Activated CD8-positive, alpha-beta T cell treated with anti-CD3 and anti-CD28 coated beads for 36 hours (primary cell): ENCODE results near the gene KLK2. TPM values are rescaled to one million over a fixed set of nuclear protein-coding genes. Genes with fewer than 3 reads are reported as not detected.

Experiments
- ATAC-seq: fragments of 200-7000 bp; cut with Tn5 transposase; one replicate; pipeline ENCODE4 v1.10.0; 2021; ENCODE audit warnings: mild to moderate bottlenecking, moderate library complexity
- CTCF ChIA-PET: fragments of 350-600 bp; sonication (Branson Sonifier 250); formaldehyde crosslinking; loops from one replicate; lab custom pipeline; 2021; ENCODE audit warnings: antibody characterized with exemption; lab: Charles Lee
- POLR2A ChIA-PET: fragments of 350-600 bp; sonication (Branson Sonifier 250); formaldehyde crosslinking; loops from one replicate; lab custom pipeline; 2021; ENCODE audit warnings: antibody characterized with exemption; lab: Charles Lee
- DNase-seq: peaks from one replicate; pipeline ENCODE4 v3.0.0-alpha.2; 2020
- H3K27ac Mint-ChIP-seq: one replicate; pipeline ENCODE4 v1.8.0; 2021; ENCODE audit warnings: mild to moderate bottlenecking, mixed read lengths
- H3K27me3 Mint-ChIP-seq: one replicate; pipeline ENCODE4 v1.8.0; 2021; ENCODE audit warnings: mixed read lengths
- H3K36me3 Mint-ChIP-seq: one replicate; pipeline ENCODE4 v1.8.0; 2021; ENCODE audit warnings: low read depth, mixed read lengths
- H3K4me1 Mint-ChIP-seq: one replicate; pipeline ENCODE4 v1.8.0; 2021; ENCODE audit warnings: low read depth, mixed read lengths
- H3K4me3 Mint-ChIP-seq: one replicate; pipeline ENCODE4 v1.8.0; 2021; ENCODE audit warnings: mild to moderate bottlenecking, moderate library complexity, mixed read lengths
- H3K9me3 Mint-ChIP-seq: one replicate; pipeline ENCODE4 v1.8.0; 2021; ENCODE audit warnings: mixed read lengths
- CTCF ChIP-seq: fragments of 200-600 bp; IDR thresholded peaks from one replicate; pipeline ENCODE4 v1.8.0; 2022; ENCODE audit warnings: antibody characterized with exemption, mild to moderate bottlenecking
- intact Hi-C: fragments of 100-400 bp; cut with micrococcal nuclease; formaldehyde crosslinking; loops from one replicate; pipeline ENCODE4 v1.10.0; 2022
- total RNA-seq, 2 experiments: library from RNA; stranded (reverse); gene quantifications; one replicate each; pipeline ENCODE4 v1.2.3, GENCODE V29; 2021

Gene KLK2
- total RNA-seq, 2 experiments from 2014 or later: 0.51 to 0.90 TPM

GRCh38 chr19:50902640-50903039 is 29.4 kb downstream of the KLK2 start:
- DNase-seq (no peak), ATAC-seq (no peak)
- TF ChIP-seq CTCF: no peak
- no peak overlapping the region for H3K4me3 Mint-ChIP-seq
- ChIA-PET CTCF (no interaction called here), POLR2A (no interaction called here)
- peaks cover 18% of the 10 kb centered on the region for H3K27me3 Mint-ChIP-seq
- H3K36me3 Mint-ChIP-seq: no peaks in the 10 kb centered on the region
- H3K9me3 Mint-ChIP-seq: no peaks in the 10 kb centered on the region
- intact Hi-C loops: no loop called here
- H3K4me1 Mint-ChIP-seq: no peaks in the 10 kb centered on the region
- H3K27ac Mint-ChIP-seq: no peak overlapping the region

- no peaks in the 10 kb centered on the region for H3K36me3 Mint-ChIP-seq
- DNase-seq (peak; percentile 61), ATAC-seq (peak; percentile 42)
- H3K9me3 Mint-ChIP-seq: no peaks in the 10 kb centered on the region
- POLR2A ChIA-PET: no interaction called here
- H3K4me3 Mint-ChIP-seq: no peak overlapping the region
- H3K27me3 Mint-ChIP-seq: peaks cover 41% of the 10 kb centered on the region
- CTCF ChIA-PET: interaction anchor here (0.9 to 2.7 kb wide), 4 partner anchors 16 to 190 kb away, joined by 3 to 16 read pairs (median 4); no protein-coding TSS in a partner anchor
- H3K4me1 Mint-ChIP-seq: peaks cover 8% of the 10 kb centered on the region
- intact Hi-C loops: no loop called here
- TF ChIP-seq CTCF: peak; percentile 47
- no peak overlapping the region for H3K27ac Mint-ChIP-seq
Observed at GRCh38 chr19:50906217-50906616, 33.0 kb downstream of the KLK2 start.

GRCh38 chr19:50908336-50908735 is 35.1 kb downstream of the KLK2 start:
- Mint-ChIP-seq H3K27me3 (peaks cover 41% of the 10 kb centered on the region), H3K36me3 (no peaks in the 10 kb centered on the region), H3K27ac (no peak overlapping the region), H3K4me1 (peaks cover 8% of the 10 kb centered on the region), H3K9me3 (no peaks in the 10 kb centered on the region), H3K4me3 (no peak overlapping the region)
- TF ChIP-seq CTCF: no peak
- intact Hi-C loops: no loop called here
- no peak for ATAC-seq
- ChIA-PET CTCF (interaction anchor here (1.1 to 1.6 kb wide), 2 partner anchors 13 to 352 kb away, joined by 4 to 5 read pairs; no protein-coding TSS in a partner anchor), POLR2A (no interaction called here)
- no peak for DNase-seq

GRCh38 chr19:50909240-50910070 is 36.2 kb downstream of the KLK2 start:
- CTCF ChIA-PET: interaction anchor here (1.1 kb wide), 1 partner anchor 354 kb away, joined by 4 read pairs; no protein-coding TSS in a partner anchor
- no peaks in the 10 kb centered on the region for H3K9me3 Mint-ChIP-seq
- H3K4me1 Mint-ChIP-seq: peaks cover 8% of the 10 kb centered on the region
- intact Hi-C loops: no loop called here
- peaks cover 39% of the 10 kb centered on the region for H3K27me3 Mint-ChIP-seq
- peak; percentile 63 for ATAC-seq
- H3K36me3 Mint-ChIP-seq: no peaks in the 10 kb centered on the region
- no peak for TF ChIP-seq CTCF
- DNase-seq: peak; percentile 58
- POLR2A ChIA-PET: no interaction called here
- no peak overlapping the region for H3K4me3 Mint-ChIP-seq
- H3K27ac Mint-ChIP-seq: no peak overlapping the region

GRCh38 chr19:50910722-50911121 is 37.5 kb downstream of the KLK2 start:
- no peak for TF ChIP-seq CTCF
- POLR2A ChIA-PET: no interaction called here
- H3K27me3 Mint-ChIP-seq: peaks cover 39% of the 10 kb centered on the region

More at GRCh38 chr19:50910722-50911121, 37.5 kb downstream of the KLK2 start:
- ATAC-seq (no peak), DNase-seq (no peak)
- no peak overlapping the region for H3K4me3 Mint-ChIP-seq
- no peaks in the 10 kb centered on the region for H3K36me3 Mint-ChIP-seq
- H3K27ac Mint-ChIP-seq: no peak overlapping the region
- intact Hi-C loops: no loop called here
- peaks cover 8% of the 10 kb centered on the region for H3K4me1 Mint-ChIP-seq
- CTCF ChIA-PET: interaction anchor here (1.0 kb wide), 1 partner anchor 10 kb away, joined by 5 read pairs; no protein-coding TSS in a partner anchor
- H3K9me3 Mint-ChIP-seq: no peaks in the 10 kb centered on the region
